GM21360 (cell line): ENCODE results near the gene EPAS1.

Experiments used
- ATAC-seq: cut with Tn5 transposase; IDR thresholded peaks from one replicate; pipeline ENCODE4 v1.9.1; 2021; ENCODE audit warnings: mild to moderate bottlenecking, moderate library complexity; ENCODE audit not compliant: unreplicated experiment

Gene EPAS1

GRCh38 chr2:46362667-46363012, 65.4 kb downstream of the EPAS1 start:
- ATAC-seq: no peak

GRCh38 chr2:46363535-46364170, 66.4 kb downstream of the EPAS1 start:
- no peak for ATAC-seq

GRCh38 chr2:46364797-46365457, 67.7 kb downstream of the EPAS1 start:
- ATAC-seq: no peak

- no peak for ATAC-seq
These were observed 68.9 kb downstream of the EPAS1 start for GRCh38 chr2:46365913-46366667.

- no peak for ATAC-seq
These were observed 69.5 kb downstream of the EPAS1 start for GRCh38 chr2:46366668-46367052.

- no peak for ATAC-seq
These were observed 70.1 kb downstream of the EPAS1 start for GRCh38 chr2:46367286-46367685.

GRCh38 chr2:46368401-46368800, 71.2 kb downstream of the EPAS1 start:
- no peak for ATAC-seq

- no peak for ATAC-seq
These were observed 72.6 kb downstream of the EPAS1 start for GRCh38 chr2:46369783-46370182.

- no peak for ATAC-seq
These were observed 74.6 kb downstream of the EPAS1 start for GRCh38 chr2:46371854-46372253.

GRCh38 chr2:46372475-46372874, 75.3 kb downstream of the EPAS1 start:
- ATAC-seq: no peak

- no peak for ATAC-seq
These were observed 76.0 kb downstream of the EPAS1 start for GRCh38 chr2:46373238-46373637.

- no peak for ATAC-seq
These were observed 78.4 kb downstream of the EPAS1 start for GRCh38 chr2:46375566-46376125.

GRCh38 chr2:46376586-46376985, 79.4 kb downstream of the EPAS1 start:
- no peak for ATAC-seq

- no peak for ATAC-seq
These were observed 79.9 kb downstream of the EPAS1 start for GRCh38 chr2:46377101-46377581.

- ATAC-seq: no peak
These were observed 80.7 kb downstream of the EPAS1 start for GRCh38 chr2:46377666-46378560.

- ATAC-seq: no peak
These were observed 81.4 kb downstream of the EPAS1 start for GRCh38 chr2:46378616-46379015.

- ATAC-seq: no peak
These were observed 82.2 kb downstream of the EPAS1 start for GRCh38 chr2:46379213-46380037.

GRCh38 chr2:46380038-46380940, 83.1 kb downstream of the EPAS1 start:
- no peak for ATAC-seq
